ENCODE results near the gene PDZD2.

- no peak for TF ChIP-seq EZH2phosphoT487 (IDR thresholded peaks at IDR 0.05; ENCODE audit: low read depth)
- TF ChIP-seq, protein P1, sequence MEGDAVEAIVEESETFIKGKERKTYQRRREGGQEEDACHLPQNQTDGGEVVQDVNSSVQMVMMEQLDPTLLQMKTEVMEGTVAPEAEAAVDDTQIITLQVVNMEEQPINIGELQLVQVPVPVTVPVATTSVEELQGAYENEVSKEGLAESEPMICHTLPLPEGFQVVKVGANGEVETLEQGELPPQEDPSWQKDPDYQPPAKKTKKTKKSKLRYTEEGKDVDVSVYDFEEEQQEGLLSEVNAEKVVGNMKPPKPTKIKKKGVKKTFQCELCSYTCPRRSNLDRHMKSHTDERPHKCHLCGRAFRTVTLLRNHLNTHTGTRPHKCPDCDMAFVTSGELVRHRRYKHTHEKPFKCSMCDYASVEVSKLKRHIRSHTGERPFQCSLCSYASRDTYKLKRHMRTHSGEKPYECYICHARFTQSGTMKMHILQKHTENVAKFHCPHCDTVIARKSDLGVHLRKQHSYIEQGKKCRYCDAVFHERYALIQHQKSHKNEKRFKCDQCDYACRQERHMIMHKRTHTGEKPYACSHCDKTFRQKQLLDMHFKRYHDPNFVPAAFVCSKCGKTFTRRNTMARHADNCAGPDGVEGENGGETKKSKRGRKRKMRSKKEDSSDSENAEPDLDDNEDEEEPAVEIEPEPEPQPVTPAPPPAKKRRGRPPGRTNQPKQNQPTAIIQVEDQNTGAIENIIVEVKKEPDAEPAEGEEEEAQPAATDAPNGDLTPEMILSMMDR (IDR thresholded peaks at IDR 0.05; ENCODE audit: low read depth, low read length), result no peak
Observed at GRCh38 chr5:32155211-32155610, 516.3 kb downstream of the PDZD2 start.

Data from OCI-LY3 (cell line).